Hepatocyte (in vitro differentiated cells): Measurements from ENCODE around the gene EPHB2.

Experiments
- EZH2 ChIP-seq: fragments of 200-600 bp; sonication (generic); IDR thresholded peaks from 2 replicates; pipeline ENCODE4 v1.6.1; 2016; ENCODE audit warnings: antibody characterized with exemption, mild to moderate bottlenecking, borderline replicate concordance
- TF ChIP-seq, protein P1 (sequence below): fragments of 200-600 bp; sonication (generic); IDR thresholded peaks from 2 replicates; pipeline ENCODE4 v1.5.1; 2016; ENCODE audit warnings: antibody characterized with exemption, mild to moderate bottlenecking; ENCODE audit not compliant: poor library complexity

DNA sequence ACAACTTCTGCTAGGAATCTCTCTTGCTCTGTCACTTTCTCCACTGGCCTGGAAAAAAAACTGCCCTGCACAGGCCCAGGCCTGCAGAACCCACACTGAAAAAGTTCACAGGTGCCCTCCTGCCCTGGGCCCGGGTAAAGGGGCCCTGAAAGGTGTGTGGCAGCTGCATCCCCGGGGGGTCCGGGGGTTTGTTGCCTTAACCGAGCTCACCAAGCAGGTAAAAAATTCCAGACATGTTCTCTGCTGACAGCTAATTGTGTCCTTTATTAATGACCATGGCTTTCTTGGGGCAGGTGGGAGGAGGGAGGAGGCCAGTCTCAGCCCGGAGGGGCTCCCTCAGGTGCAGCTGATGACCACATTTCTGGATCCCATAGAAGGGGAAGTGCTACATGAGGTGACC is 139.1 kb downstream of the EPHB2 start:
- TF ChIP-seq, protein P1, sequence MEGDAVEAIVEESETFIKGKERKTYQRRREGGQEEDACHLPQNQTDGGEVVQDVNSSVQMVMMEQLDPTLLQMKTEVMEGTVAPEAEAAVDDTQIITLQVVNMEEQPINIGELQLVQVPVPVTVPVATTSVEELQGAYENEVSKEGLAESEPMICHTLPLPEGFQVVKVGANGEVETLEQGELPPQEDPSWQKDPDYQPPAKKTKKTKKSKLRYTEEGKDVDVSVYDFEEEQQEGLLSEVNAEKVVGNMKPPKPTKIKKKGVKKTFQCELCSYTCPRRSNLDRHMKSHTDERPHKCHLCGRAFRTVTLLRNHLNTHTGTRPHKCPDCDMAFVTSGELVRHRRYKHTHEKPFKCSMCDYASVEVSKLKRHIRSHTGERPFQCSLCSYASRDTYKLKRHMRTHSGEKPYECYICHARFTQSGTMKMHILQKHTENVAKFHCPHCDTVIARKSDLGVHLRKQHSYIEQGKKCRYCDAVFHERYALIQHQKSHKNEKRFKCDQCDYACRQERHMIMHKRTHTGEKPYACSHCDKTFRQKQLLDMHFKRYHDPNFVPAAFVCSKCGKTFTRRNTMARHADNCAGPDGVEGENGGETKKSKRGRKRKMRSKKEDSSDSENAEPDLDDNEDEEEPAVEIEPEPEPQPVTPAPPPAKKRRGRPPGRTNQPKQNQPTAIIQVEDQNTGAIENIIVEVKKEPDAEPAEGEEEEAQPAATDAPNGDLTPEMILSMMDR: no peak
- no peak for TF ChIP-seq EZH2
